Stimulated activated CD8-positive, alpha-beta memory T cell treated with anti-CD3 and anti-CD28 coated beads, Interleukin-4, amount 100 ng/mL, for 1 hour (primary cell): Measurements from ENCODE around the gene METTL23.
"Not testable (repeated sequence)": the region's sequence is repeated elsewhere in the genome, so short reads cannot be mapped to it uniquely, and the experiment has no call there.

Experiments
- DNase-seq, 2 donors: peaks; one replicate each; pipeline ENCODE4 v3.0.0-alpha.2; 2020; ENCODE audit warnings: low read depth in 2 of 2, low spot score in 1 of 2

METTL23 gene

GRCh38 chr17:76695059-76695831 lies 31.4 kb upstream of the METTL23 start:
- DNase-seq = no peak

- DNase-seq = no peak
These were observed 29.6 kb upstream of the METTL23 start for GRCh38 chr17:76696763-76697701.

- DNase-seq = no peak
These were observed 28.8 kb upstream of the METTL23 start for GRCh38 chr17:76697702-76698465.

- DNase-seq = not testable (repeated sequence)
These were observed 28.1 kb upstream of the METTL23 start for GRCh38 chr17:76698466-76698977.

GRCh38 chr17:76700270-76700616 lies 26.4 kb upstream of the METTL23 start:
- no peak for DNase-seq

GRCh38 chr17:76700617-76701470 lies 25.8 kb upstream of the METTL23 start:
- DNase-seq = no peak

GRCh38 chr17:76701471-76701967 lies 25.1 kb upstream of the METTL23 start:
- no peak for DNase-seq

- no peak for DNase-seq
These were observed 24.6 kb upstream of the METTL23 start for GRCh38 chr17:76702076-76702475.

- DNase-seq = no peak
These were observed 23.6 kb upstream of the METTL23 start for GRCh38 chr17:76702941-76703637.

GRCh38 chr17:76704805-76705204 lies 21.8 kb upstream of the METTL23 start:
- no peak for DNase-seq

- no peak for DNase-seq
These were observed 19.8 kb upstream of the METTL23 start for GRCh38 chr17:76706817-76707216.

GRCh38 chr17:76707985-76708807 lies 18.4 kb upstream of the METTL23 start:
- no peak for DNase-seq

- DNase-seq = no peak
These were observed 17.3 kb upstream of the METTL23 start for GRCh38 chr17:76709077-76709950.

- DNase-seq = not testable (repeated sequence)
These were observed 16.4 kb upstream of the METTL23 start for GRCh38 chr17:76709951-76710862.

GRCh38 chr17:76710863-76711611 lies 15.6 kb upstream of the METTL23 start, which contains the start of gene MXRA7:
TSS of gene MXRA7 (minus strand) at chr17:76710965. CDS start at chr17:76710946, 19 bp downstream.
- DNase-seq = peak in 1 of 2 donors; percentile 21

GRCh38 chr17:76712321-76712720 lies 14.3 kb upstream of the METTL23 start:
- DNase-seq = not testable (repeated sequence)
